ENCODE data around the gene HNRNPA2B1. TPM values are rescaled to one million over a fixed set of nuclear protein-coding genes. Genes with fewer than 3 reads are reported as not detected.

Gene HNRNPA2B1
- total and polyA plus RNA-seq, 8 donors = 84.7 to 464 (median 165) TPM

DNA sequence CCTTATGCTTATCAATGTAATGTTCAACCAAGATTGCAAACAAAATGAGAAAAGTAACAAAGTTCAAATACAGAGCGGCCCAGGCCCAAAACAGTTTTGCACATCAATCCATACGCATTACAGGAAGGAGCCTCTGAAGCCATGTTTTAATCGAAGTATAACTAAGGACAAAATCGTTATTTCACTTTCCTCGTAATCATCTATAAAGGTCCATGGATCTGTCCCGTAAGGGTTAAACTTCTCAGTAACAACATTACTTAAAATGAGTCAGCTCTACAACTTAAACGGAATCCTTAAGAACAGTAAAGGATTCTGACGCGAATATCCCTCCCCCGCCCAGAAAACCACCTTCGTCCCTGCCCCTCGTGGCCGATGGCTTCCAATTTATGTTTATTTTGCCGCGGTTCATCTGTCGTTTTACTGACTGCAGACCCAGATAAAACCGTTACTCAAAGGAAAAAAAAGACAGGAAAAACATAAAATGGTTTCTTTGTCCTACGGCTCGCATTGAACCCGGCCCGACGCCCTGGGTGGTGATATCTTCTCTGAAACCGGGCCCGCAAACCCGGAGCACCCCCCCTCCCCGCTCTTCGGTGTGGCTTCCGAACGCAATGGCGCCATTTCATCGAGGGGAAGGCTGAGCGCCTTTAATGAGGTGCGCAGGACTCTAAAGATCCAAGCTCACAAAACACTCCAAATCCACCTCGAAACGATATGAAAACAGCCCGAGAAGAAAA, 1.1 kb downstream of the HNRNPA2B1 start:
- FAIRE-seq (no peak), DNase-seq (peak; percentile 69 to 79 (median 72)), ATAC-seq (peak; percentile 12 to 26 (median 19))
- H3K36me3 ChIP-seq = peaks cover 0 to 30% (median 22%) of the 10 kb centered on the region in 3 donors
- H3K4me3 ChIP-seq = peak overlapping the region; percentile 45 to 93 (median 80)
- H3K4me1 ChIP-seq = peaks cover 25 to 35% (median 31%) of the 10 kb centered on the region in 3 donors
- intact Hi-C loops (cut with DNase I) = no loop called here
- no peaks in the 10 kb centered on the region for H3K9me3 ChIP-seq
- no peaks in the 10 kb centered on the region for H3K27me3 ChIP-seq
- H3K27ac ChIP-seq = peak overlapping the region; percentile 94 to 100 (median 98)
- TF ChIP-seq, protein P1, sequence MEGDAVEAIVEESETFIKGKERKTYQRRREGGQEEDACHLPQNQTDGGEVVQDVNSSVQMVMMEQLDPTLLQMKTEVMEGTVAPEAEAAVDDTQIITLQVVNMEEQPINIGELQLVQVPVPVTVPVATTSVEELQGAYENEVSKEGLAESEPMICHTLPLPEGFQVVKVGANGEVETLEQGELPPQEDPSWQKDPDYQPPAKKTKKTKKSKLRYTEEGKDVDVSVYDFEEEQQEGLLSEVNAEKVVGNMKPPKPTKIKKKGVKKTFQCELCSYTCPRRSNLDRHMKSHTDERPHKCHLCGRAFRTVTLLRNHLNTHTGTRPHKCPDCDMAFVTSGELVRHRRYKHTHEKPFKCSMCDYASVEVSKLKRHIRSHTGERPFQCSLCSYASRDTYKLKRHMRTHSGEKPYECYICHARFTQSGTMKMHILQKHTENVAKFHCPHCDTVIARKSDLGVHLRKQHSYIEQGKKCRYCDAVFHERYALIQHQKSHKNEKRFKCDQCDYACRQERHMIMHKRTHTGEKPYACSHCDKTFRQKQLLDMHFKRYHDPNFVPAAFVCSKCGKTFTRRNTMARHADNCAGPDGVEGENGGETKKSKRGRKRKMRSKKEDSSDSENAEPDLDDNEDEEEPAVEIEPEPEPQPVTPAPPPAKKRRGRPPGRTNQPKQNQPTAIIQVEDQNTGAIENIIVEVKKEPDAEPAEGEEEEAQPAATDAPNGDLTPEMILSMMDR (IDR thresholded peaks at IDR 0.05) = no peak
- WGBS, 2 donors = 0% methylated on average over 35 to 36 of the region's 36 CpGs

DNA sequence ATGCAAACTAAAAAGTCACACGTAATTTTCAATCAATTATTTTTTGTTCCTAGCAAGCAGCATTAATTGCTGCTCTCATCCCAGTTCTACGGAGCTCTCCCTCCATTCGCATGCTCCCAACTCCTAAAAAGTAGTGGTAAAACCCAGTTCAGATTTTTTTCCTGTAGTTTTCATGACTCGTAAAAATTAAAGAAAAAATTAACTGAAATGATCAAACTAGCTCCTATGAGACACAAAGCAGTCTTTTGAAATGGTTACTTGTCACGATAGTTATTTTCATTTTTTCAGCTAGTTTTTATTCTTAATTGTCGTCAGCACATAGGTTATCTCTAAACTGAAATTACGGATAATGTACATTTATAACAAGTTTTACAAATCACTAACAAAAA, 1.8 kb downstream of the HNRNPA2B1 start:
- Histone ChIP-seq H3K4me1 (peaks cover 24 to 38% (median 36%) of the 10 kb centered on the region in 3 donors), H3K27ac (peak overlapping the region in 3 of 4 donors; percentile 95 to 100 (median 100)), H3K4me3 (peak overlapping the region; percentile 45 to 93 (median 80)), H3K36me3 (peaks cover 0 to 37% (median 22%) of the 10 kb centered on the region in 3 donors), H3K9me3 (no peaks in the 10 kb centered on the region), H3K27me3 (no peaks in the 10 kb centered on the region)
- TF ChIP-seq, protein P1 (IDR thresholded peaks at IDR 0.05) = no peak
- intact Hi-C loops (cut with DNase I) = no loop called here
- DNase-seq (no peak), ATAC-seq (no peak), FAIRE-seq (no peak)
- WGBS, 2 donors = 0 to 1% methylated on average over 7 of the region's 7 CpGs

DNA sequence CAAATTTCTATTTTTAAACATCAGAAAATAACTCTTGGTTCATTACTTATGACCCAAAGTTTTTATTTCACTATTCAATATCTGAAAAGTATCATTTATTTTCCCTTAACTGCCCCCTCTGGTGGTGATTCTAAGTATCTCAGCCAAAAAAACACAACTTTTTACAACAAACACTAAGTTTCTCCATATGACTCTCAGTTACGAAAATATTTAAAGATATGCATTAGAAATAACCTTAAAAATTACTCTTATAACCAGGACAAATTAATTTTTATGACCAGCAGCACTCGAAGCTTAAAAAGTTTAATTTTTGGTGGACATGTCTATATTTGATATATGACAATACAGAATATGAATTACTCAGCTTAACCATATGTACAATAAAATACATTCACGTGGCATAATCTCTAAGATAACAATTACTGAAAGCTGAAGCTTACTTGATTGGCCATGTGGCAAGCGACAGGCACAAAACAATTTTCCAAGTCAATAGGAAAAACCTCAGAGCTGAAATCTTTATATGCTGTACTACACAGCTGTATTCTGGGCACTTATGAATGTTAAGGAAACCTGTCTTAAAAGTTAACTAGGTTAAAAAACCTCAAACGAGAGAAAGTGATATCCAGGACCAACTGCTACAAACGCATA, 2.3 kb downstream of the HNRNPA2B1 start:
- TF ChIP-seq, protein P1 (IDR thresholded peaks at IDR 0.05) = peak; percentile 53 to 74 (median 61)
- H3K4me1 ChIP-seq = peaks cover 26 to 42% (median 39%) of the 10 kb centered on the region in 3 donors
- intact Hi-C loops (cut with DNase I) = no loop called here
- no peaks in the 10 kb centered on the region for H3K27me3 ChIP-seq
- ATAC-seq (no peak), FAIRE-seq (peak; percentile 80), DNase-seq (no peak)
- 0% methylated on average over 6 of the region's 6 CpGs for WGBS, 2 donors
- H3K36me3 ChIP-seq = peaks cover 0 to 42% (median 28%) of the 10 kb centered on the region in 3 donors
- no peaks in the 10 kb centered on the region for H3K9me3 ChIP-seq
- H3K27ac ChIP-seq = peak overlapping the region in 2 of 4 donors; percentile 100
- peak overlapping the region; percentile 45 to 93 (median 80) for H3K4me3 ChIP-seq

DNA sequence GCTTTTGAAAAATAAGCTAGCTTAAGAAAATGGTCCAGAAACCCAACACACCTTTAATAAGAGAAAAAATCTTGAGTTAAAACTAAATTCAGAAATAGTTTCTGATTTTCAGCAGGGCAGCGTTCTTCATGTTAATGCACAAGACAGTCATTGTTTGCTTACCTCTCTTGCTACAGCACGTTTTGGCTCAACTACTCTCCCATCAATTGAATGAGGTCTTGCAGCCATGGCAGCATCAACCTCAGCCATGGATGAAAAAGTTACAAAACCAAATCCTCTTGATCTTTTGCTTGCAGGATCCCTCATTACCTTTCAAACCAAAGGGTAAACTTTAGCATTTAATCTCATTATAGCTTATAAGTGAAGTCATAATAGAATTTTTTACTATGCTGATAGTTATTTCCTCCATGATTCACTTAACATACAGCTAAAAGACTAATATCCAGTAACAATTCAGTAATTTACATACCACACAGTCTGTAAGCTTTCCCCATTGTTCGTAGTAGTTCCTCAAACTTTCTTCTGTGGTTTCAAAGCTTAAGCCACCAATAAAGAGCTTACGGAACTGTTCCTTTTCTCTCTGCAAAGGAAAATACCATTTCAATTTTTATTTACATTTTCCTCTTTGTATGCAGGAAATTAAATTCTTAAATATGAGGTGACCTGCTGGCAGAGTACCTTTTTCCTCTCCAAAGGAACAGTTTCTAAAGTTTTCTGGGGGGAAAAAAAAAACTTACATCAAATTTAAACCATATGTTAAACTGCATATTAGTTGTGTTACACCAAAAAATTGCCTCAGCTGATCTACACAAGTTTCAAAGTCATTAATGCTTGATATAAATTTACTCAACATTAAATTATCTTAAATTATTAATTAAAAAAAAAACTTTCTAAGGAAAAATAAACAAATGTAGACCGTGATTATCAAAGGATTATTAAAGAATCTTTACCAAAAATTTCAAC, 3.1 kb downstream of the HNRNPA2B1 start:
- H3K27me3 ChIP-seq = no peaks in the 10 kb centered on the region
- DNase-seq = no peak
- H3K36me3 ChIP-seq = peaks cover 0 to 51% (median 36%) of the 10 kb centered on the region in 3 donors
- FAIRE-seq = no peak
- 4% methylated on average over 5 of the region's 5 CpGs for WGBS, 2 donors
- ATAC-seq = no peak
- TF ChIP-seq, protein P1 (IDR thresholded peaks at IDR 0.05) = no peak
- H3K4me3 ChIP-seq = peak overlapping the region; percentile 45 to 93 (median 80)
- no peaks in the 10 kb centered on the region for H3K9me3 ChIP-seq
- intact Hi-C loops (cut with DNase I) = no loop called here
- peaks cover 28 to 50% (median 47%) of the 10 kb centered on the region in 3 donors for H3K4me1 ChIP-seq
- H3K27ac ChIP-seq = peak overlapping the region in 2 of 4 donors; percentile 100

Measured in pancreas (tissue), 10 donors.